Subcutaneous adipose tissue (tissue), 4 donors: ENCODE data around the gene RPLP2. TPM values are rescaled to one million over a fixed set of nuclear protein-coding genes. Genes with fewer than 3 reads are reported as not detected.

Experiments used
- total RNA-seq, 4 donors: library from RNA; depleted of rRNA; stranded (reverse); fragments of >200 nt; gene quantifications; one replicate each; pipeline ENCODE4 v1.1.0, GENCODE V29; 2016
- TF ChIP-seq, protein P1 (sequence below): fragments of 450-650 bp; IDR thresholded peaks from one replicate; pipeline ENCODE4 v1.5.1; 2016; ENCODE audit warnings: low read depth, mild to moderate bottlenecking, control low read depth, antibody characterized with exemption, moderate library complexity

Gene RPLP2
- total RNA-seq, 4 donors from 2014 or later, result 917 to 1,671 (median 1,426) TPM

DNA sequence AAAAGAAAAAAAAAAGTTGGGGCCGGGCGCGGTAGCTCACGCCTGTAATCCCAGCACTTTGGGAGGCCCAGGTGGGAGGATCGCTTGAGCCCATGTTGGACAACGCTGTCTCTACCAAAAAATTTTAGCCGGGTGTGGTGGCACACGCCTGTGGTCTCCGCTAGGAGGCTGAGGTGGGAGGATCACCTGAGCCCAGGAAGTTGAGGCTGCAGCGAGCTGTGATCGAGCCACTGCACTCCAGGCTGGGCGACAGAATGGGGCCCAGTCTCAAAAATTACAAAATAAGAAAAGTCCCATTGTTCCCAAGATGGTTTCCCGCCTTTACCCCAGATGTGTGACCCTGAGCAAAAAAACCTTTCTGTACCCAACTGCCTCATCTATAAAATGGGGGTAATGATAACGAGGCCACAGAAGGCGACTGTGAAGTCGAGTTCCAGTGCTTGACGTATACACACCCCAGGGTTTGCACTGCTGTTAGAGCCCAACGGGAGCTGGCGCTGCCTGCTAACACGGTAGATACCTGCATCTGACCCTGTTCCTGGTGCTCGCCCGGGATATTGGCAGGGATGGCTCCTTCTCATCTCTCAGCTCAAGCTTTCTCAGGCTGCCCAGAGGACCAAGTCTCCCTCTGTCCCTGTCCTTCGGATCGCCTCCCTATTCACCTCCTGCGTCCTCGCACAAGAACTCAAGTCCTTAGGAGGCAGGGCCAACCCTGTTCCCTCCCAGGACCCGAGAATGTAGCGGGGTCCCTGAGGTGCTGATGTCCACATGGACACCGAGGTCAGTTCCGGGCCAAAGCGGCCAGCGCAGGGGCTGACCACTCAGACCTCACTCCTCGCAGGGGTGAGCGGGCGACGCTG is 1.1 kb upstream of the RPLP2 start:
- TF ChIP-seq, protein P1, sequence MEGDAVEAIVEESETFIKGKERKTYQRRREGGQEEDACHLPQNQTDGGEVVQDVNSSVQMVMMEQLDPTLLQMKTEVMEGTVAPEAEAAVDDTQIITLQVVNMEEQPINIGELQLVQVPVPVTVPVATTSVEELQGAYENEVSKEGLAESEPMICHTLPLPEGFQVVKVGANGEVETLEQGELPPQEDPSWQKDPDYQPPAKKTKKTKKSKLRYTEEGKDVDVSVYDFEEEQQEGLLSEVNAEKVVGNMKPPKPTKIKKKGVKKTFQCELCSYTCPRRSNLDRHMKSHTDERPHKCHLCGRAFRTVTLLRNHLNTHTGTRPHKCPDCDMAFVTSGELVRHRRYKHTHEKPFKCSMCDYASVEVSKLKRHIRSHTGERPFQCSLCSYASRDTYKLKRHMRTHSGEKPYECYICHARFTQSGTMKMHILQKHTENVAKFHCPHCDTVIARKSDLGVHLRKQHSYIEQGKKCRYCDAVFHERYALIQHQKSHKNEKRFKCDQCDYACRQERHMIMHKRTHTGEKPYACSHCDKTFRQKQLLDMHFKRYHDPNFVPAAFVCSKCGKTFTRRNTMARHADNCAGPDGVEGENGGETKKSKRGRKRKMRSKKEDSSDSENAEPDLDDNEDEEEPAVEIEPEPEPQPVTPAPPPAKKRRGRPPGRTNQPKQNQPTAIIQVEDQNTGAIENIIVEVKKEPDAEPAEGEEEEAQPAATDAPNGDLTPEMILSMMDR, result no peak

DNA sequence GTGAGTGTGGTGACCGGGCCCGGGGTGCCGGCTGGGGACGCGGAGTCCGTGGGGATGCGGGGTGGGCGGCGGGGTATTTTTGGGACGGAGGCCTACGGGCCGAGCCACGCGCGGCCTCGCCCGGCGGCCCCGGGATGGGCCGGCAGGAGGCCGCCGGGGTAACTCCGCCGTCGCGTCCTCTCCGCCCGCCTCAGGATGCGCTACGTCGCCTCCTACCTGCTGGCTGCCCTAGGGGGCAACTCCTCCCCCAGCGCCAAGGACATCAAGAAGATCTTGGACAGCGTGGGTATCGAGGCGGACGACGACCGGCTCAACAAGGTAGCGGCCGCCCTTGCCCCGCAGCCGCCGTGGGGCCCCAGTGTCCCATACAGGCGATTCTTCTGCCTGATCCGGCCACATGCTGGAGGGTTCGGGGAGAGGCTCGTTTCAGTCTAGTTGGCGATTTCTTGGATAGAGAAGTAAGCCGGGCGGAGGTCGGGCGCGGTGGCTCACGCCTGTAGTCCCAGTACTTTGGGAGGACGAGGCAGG is 337 bp downstream of the RPLP2 start:
- TF ChIP-seq, protein P1, result no peak

DNA sequence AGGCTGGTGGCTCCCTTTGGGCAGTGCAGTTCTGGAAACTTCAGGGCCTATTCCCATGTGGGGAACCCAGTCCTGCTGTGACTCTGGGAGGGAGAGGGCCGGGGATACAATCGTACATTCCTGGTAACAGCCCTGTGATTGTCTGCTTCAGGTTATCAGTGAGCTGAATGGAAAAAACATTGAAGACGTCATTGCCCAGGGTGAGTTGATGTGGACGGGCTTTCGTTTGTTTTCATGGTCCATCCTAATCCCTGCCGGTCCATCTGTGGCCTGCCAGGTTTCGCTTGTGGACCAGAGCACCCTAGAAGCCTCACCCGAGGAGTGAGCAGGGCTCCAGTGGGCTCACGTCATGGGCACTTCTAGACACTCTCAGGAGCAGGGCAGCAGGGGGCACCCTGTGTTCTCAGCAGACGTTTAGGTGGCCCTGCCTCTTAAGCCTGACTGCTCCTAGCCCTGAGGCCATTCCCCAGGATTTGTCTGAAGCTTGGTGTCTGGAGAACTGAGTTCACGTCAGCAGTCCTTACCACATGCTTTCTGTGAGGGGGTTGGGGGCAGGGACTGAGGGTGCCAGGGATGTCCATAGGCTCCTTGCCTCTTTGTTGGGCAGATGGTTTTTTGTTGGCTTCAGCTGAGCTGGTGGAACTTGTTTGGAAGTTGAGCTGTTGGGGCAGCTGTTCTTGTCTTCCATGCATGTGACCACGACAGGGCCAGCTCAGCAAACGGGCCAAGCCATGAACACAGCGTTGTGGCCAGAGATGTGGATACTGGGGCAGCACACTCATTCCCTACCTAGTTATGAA is 1.9 kb downstream of the RPLP2 start:
- TF ChIP-seq, protein P1, result no peak

DNA sequence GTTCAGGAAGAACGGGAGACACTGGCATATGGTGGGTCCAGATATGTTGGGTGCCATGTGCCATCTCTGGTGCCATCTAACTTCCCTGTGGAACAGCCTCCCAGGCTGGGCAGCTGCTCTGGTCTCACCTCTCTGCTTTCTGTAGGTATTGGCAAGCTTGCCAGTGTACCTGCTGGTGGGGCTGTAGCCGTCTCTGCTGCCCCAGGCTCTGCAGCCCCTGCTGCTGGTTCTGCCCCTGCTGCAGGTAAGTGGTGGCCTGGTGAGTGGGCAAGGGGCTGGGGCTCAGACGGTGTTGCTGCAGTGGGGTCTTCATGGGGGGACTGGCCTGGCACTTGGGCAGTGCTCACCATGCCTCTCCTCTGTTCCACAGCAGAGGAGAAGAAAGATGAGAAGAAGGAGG is 2.6 kb downstream of the RPLP2 start:
- TF ChIP-seq, protein P1, result no peak

DNA sequence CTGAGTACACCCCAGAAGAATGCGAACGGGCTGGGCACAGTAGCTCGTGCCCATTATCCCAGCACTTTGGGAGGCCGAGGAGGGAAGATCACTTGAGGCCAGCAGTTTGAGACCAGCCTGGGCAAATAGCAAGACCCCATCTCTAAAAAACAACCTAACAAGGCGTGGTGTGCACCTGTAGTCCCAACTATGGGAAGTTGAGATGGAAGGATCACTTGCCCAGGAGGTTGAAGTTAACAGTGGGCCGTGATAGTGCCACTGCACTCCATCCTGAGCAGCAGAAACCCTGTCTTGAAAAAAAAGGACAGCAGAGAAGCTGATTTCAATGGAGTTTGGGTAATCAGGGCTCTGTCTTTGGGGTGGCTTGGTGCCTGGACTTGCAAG is 3.3 kb downstream of the RPLP2 start:
- TF ChIP-seq, protein P1, result no peak

DNA sequence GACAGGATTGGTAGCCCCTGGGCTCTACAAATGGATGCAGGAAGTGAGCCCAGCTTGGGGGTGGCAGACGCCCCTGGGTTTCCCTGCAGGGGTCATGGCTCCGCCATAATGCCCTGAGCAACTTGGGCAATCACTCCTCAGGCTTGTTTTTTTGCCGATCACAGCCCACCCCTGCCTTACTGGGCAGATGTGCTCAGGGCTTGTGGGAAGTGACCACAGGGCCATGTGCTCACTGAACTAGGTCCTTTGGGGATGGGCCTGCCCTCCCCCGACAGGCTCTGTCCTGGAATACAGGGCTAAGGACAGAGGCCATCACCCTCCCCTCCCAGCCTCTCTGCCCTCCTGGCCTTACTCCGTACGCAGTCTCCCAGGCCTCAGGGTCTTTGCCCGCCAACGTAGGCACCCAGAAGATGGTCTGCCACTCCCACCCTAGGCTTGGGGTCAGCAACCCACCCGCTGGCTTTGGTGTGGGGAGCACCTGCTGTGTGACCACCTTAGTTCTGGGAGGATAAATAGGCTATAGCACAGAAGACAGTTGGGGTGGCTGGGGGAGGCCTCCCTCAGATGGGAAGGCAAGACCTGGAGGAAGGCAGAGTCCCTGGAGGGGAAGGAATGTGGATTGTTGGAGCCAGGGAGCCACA is 3.8 kb downstream of the RPLP2 start:
- TF ChIP-seq, protein P1, result no peak
